Fibroblast of villous mesenchyme (primary cell): ENCODE results near the gene ST8SIA4. TPM values are rescaled to one million over a fixed set of nuclear protein-coding genes. Genes with fewer than 3 reads are reported as not detected.
A peak's percentile ranks its signal among the peaks of the same experiment; 100 is the strongest.

Experiments used
- DNase-seq: peaks from one replicate; pipeline ENCODE4 v3.0.0-alpha.2; 2010; ENCODE audit warnings: low read depth
- H3K4me3 ChIP-seq: 2 replicates; pipeline ENCODE4 v1.5.1; 2011; ENCODE audit warnings: low read depth, mild to moderate bottlenecking, low read length
- total RNA-seq: library from RNA; depleted of rRNA; stranded (reverse); fragments of >200 nt; gene quantifications from 2 replicates; pipeline ENCODE4 v1.2.3, GENCODE V29; 2012
- TF ChIP-seq, protein P1 (sequence below): IDR thresholded peaks from 2 replicates; pipeline ENCODE4 v1.5.1; 2012; ENCODE audit warnings: low read depth, mild to moderate bottlenecking, low read length; ENCODE audit not compliant: insufficient read depth

The ST8SIA4 gene
- total RNA-seq, 1 donor, result 3.5 TPM

- H3K4me3 ChIP-seq, result no peak overlapping the region
- TF ChIP-seq, protein P1, sequence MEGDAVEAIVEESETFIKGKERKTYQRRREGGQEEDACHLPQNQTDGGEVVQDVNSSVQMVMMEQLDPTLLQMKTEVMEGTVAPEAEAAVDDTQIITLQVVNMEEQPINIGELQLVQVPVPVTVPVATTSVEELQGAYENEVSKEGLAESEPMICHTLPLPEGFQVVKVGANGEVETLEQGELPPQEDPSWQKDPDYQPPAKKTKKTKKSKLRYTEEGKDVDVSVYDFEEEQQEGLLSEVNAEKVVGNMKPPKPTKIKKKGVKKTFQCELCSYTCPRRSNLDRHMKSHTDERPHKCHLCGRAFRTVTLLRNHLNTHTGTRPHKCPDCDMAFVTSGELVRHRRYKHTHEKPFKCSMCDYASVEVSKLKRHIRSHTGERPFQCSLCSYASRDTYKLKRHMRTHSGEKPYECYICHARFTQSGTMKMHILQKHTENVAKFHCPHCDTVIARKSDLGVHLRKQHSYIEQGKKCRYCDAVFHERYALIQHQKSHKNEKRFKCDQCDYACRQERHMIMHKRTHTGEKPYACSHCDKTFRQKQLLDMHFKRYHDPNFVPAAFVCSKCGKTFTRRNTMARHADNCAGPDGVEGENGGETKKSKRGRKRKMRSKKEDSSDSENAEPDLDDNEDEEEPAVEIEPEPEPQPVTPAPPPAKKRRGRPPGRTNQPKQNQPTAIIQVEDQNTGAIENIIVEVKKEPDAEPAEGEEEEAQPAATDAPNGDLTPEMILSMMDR, result no peak
- DNase-seq, result no peak
Observed at GRCh38 chr5:100855937-100856430, 47.1 kb downstream of the ST8SIA4 start.

DNA sequence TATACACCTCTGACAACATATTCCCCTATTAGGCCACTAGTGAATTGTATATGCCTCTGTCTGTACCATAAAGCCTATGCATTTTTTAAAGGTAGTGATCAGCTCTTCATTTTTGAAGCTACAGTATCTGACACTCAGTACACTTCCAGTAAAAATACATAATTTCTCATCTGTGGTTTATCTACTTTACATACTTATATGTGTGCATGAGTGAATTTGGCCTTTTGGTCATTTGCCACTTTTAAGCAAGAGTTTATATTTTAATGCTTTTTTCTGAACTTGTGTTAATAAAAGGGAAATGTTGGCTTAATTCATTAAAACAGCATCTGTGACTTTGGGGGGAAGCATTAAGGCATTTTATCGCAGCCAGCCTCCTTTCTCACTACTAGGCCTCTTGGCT, 47.8 kb downstream of the ST8SIA4 start:
- DNase-seq, result no peak
- TF ChIP-seq, protein P1, result no peak
- H3K4me3 ChIP-seq, result no peak overlapping the region

GRCh38 chr5:100854591-100854990, 48.5 kb downstream of the ST8SIA4 start:
- H3K4me3 ChIP-seq, result no peak overlapping the region
- TF ChIP-seq, protein P1, result no peak
- no peak for DNase-seq

DNA sequence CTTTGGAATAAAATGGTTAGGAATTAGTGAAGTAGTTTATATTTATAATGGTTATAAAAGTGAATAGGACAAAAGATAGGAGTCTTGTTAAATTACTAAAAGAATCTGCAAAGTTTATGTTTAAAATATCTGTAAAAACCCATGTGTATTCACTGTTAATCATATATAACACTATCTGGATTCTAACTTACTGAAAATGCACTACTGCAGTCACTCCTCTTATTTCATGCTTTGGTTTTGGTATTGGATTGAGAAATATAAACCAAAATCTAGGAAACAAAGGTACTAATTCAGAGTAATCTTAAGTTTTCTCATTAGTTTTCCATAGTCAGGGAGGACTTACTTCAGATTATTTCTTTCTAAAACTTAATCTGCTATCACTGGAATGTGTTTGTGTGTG, 49.5 kb downstream of the ST8SIA4 start:
- no peak overlapping the region for H3K4me3 ChIP-seq
- TF ChIP-seq, protein P1, result no peak
- DNase-seq, result no peak

- DNase-seq, result no peak
Observed at GRCh38 chr5:100852988-100853449, 50.1 kb downstream of the ST8SIA4 start.

DNA sequence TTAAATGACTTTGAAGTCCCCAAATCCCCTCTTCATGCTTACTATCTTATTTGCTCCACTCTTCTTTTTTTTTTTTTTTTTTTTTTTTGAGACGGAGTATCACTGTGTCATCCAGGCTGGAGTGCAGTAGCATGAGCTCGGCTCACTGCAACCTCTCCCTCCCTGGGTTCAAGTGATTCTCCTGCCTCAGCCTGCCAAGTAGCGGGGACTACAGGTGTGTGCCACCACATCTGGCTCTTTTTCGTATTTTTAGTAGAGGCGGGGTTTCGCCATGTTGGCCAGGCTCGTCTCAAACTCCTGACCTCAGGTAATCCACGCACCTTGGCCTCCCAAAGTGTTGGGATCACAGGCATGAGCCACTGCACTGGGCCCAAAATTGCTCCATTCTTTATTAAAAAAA, 51.0 kb downstream of the ST8SIA4 start:
- H3K4me3 ChIP-seq, result no peak overlapping the region
- DNase-seq, result no peak
- TF ChIP-seq, protein P1, result no peak

More at GRCh38 chr5:100852988-100853449, 50.1 kb downstream of the ST8SIA4 start:
- TF ChIP-seq, protein P1, result no peak
- no peak overlapping the region for H3K4me3 ChIP-seq

DNA sequence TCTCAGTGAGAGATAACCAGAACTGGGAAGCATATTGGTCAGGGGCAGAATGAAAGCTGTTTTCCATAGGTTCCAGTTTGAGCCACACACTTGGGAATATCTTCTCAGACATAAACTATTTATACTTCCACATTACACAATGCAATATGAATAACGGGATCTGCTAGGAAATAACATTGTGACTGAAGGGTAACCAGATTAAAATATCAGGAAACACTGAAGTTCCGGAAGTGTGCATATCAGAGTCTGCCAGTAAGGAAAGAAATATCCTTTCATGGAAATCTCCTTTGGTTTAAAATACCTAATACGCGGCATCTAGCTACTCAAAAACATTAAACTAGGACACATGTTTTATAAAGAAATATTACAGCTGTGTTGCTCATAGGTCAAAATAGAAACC, 56.3 kb downstream of the ST8SIA4 start:
- TF ChIP-seq, protein P1, result no peak
- DNase-seq, result peak; percentile 26
- H3K4me3 ChIP-seq, result no peak overlapping the region
